Muscle layer of colon (tissue), 2 donors: ENCODE measurements around the gene MARVELD3.
"Not testable (repeated sequence)": the region's sequence is repeated elsewhere in the genome, so short reads cannot be mapped to it uniquely, and the experiment has no call there.

Experiments used
- H3K27ac ChIP-seq: one replicate; pipeline ENCODE4 v1.7.0; 2013; ENCODE audit warnings: low read depth, mild to moderate bottlenecking, low read length, moderate library complexity
- H3K27me3 ChIP-seq, 2 donors: one replicate each; pipeline ENCODE4 v1.7.0; 2013; ENCODE audit warnings: low read length in 2 of 2, mild to moderate bottlenecking in 2 of 2; ENCODE audit not compliant: insufficient read depth in 2 of 2, control insufficient read depth in 1 of 2
- H3K36me3 ChIP-seq: one replicate; pipeline ENCODE4 v1.7.0; 2013; ENCODE audit warnings: mild to moderate bottlenecking, low read length; ENCODE audit not compliant: insufficient read depth
- H3K4me1 ChIP-seq: one replicate; pipeline ENCODE4 v1.7.0; 2013; ENCODE audit warnings: mild to moderate bottlenecking, low read length; ENCODE audit not compliant: insufficient read depth
- H3K4me3 ChIP-seq, 2 donors: one replicate each; pipeline ENCODE4 v1.7.0; 2013; ENCODE audit warnings: low read length in 2 of 2, low read depth in 1 of 2, mild to moderate bottlenecking in 1 of 2, moderate library complexity in 1 of 2
- H3K9ac ChIP-seq: one replicate; pipeline ENCODE4 v1.7.0; 2013; ENCODE audit warnings: low read length
- H3K9me3 ChIP-seq: one replicate; pipeline ENCODE4 v1.7.0; 2013; ENCODE audit warnings: mild to moderate bottlenecking, low read length
- donor health status: abdominal sarcoma.
- donor health status: Adenocarcinoma of cecum.

MARVELD3 gene

DNA sequence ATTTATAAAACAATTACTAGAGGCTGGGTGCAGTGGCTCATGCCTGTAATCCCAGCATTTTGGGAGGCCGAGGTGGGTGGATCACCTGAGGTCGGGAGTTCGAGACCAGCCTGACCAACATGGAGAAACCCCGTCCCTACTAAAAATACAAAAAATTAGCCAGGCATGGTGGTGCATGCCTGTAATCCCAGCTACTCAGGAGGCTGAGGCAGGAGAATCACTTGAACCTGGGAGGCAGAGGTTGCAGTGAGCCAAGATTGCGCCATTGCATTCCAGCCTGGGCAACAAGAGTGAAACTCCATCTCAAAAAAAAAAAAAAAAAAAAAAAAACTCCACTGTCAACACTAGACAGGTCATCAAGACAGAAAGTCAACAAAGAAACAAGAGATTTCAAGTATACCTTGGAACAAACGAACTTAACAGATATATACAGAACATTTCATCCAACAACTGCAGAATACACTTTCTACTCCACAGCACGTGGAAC is 30.6 kb upstream of the MARVELD3 start:
- H3K9me3 ChIP-seq, H3K4me3 ChIP-seq, H3K27me3 ChIP-seq, H3K27ac ChIP-seq, H3K9ac ChIP-seq, H3K36me3 ChIP-seq, H3K4me1 ChIP-seq: not testable (repeated sequence)

DNA sequence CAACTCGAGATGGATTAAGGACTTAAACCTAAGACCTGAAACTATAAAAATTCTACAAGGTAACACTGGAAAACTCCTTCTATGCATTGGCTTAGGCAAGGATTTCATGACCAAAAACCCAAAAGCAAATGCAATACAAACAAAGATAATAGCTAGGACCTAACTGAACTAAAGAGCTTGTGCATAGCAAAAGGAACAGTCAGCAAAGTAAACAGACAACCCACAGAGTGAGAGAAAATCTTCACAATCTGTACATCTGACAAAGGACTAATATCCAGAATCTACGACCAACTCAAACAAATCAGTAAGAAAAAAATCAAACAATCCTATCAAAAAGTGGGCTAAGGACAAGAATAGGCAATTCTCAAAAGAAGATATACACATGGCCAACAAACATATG is 27.6 kb upstream of the MARVELD3 start:
- not testable (repeated sequence) for H3K27me3 ChIP-seq, H3K27ac ChIP-seq, H3K4me3 ChIP-seq, H3K9me3 ChIP-seq, H3K9ac ChIP-seq, H3K36me3 ChIP-seq, H3K4me1 ChIP-seq

DNA sequence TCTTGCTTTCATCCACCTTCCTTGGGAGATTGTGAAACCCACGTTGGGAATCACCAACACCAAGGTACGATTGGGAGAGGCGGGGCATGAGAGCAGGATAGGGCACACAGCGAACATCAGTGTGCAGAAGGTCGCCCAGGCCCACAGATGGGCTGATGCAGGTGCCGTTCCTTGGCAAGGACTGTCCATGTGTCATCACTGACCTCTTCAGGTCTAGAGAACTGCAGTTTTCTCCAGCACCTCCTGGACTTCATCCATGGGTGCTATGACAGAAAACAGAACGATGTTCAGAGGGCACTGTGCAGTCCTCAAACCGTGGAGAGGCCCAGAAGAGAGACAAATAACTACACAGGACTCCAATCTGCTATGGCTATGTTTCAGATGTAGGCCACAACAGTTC is 25.2 kb upstream of the MARVELD3 start:
- Histone ChIP-seq H3K27ac (no peak overlapping the region), H3K9ac (no peak overlapping the region), H3K4me3 (no peak overlapping the region), H3K27me3 (no peaks in the 10 kb centered on the region), H3K36me3 (no peaks in the 10 kb centered on the region), H3K9me3 (no peaks in the 10 kb centered on the region), H3K4me1 (no peaks in the 10 kb centered on the region)

DNA sequence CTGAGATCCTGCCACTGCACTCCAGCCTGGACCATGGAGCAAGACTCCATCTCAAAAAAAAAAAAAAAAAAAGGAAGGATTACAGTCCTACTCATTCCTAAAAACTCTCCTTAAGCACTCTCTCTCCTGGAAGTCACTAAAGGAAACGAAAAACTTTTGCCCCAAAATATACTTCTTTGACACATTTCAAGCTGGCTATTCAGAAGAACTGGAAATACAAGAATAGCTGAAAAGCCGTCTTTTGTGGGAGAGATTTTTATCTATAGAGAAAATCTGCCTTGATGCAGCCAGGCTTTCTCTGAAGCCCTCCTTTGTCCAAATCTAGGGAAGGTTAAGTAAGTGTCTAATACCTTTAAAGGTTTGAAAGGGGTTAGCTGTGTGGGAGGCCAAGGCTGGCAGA is 16.9 kb upstream of the MARVELD3 start:
- H3K9me3 ChIP-seq: no peaks in the 10 kb centered on the region
- no peak overlapping the region for H3K27ac ChIP-seq
- H3K4me3 ChIP-seq: no peak overlapping the region
- no peaks in the 10 kb centered on the region for H3K36me3 ChIP-seq
- H3K27me3 ChIP-seq: peaks cover 0 to 8% of the 10 kb centered on the region in 2 donors
- no peak overlapping the region for H3K9ac ChIP-seq
- no peaks in the 10 kb centered on the region for H3K4me1 ChIP-seq

DNA sequence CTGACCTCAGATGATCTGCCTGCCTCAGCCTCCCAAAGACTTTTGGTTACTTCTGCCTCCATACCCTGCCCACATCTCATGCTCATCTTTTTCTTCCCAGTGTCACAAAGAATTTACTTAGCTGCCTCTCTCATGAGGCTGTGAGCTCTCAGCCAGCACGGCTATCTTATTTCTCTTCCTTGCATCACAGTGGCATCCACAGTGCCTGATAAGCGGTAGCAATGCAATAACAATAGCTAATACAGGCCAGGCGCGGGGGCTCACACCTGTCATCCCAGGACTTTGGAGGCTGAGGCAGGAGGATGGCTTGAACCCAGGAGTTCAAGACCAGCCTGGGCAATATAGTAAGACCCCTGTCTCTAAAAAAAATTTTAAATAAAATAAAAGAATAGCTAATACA is 15.5 kb upstream of the MARVELD3 start:
- Histone ChIP-seq H3K27me3 (peaks cover 0 to 8% of the 10 kb centered on the region in 2 donors), H3K9ac (no peak overlapping the region), H3K27ac (no peak overlapping the region), H3K36me3 (no peaks in the 10 kb centered on the region), H3K4me3 (no peak overlapping the region), H3K9me3 (no peaks in the 10 kb centered on the region), H3K4me1 (no peaks in the 10 kb centered on the region)

DNA sequence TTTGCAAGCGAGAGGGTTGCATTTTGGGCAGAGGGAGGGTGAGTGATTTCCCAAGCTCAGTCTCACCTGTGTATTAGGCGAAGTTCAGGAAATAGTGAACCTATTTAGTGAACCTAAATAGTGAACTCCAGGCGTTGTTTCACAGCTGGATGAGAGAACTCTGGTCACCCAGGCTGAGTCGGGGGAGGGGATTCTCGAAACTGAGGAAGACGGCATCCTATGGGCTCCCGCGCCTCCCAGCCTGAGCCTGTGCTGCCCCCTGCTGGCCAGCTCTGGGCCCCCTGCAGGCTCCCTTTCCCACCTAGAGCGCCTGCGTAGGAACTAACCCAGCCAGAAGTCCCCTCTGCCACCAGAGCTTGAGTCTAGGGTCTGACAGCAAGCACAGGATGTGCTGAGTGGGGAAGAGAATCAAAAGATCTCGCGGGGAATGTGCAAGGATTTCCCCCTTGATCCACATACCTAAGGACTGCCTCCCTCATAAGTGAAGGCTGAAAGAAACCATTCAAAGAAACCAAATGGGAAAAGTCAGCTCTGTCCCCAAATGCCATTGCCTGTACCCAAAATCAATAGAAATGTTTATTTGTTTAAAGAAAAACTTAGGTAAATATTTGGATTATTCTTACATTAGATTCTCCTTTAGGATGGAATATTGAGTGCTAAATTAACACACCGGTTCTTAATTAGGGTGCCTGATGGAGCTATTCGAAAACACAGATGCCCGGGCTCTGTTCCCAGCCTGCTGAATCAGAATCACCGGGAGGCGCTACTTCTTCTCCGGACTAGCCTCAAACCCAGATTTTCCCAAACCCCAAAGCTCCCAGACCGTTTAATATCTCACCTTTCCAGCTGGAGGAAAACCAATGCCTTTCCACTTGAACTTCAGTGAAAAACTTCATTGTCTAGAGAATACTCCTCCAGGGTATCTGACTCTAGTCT is 14.8 kb upstream of the MARVELD3 start:
- H3K27me3 ChIP-seq: peaks cover 0 to 8% of the 10 kb centered on the region in 2 donors
- no peaks in the 10 kb centered on the region for H3K36me3 ChIP-seq
- no peaks in the 10 kb centered on the region for H3K9me3 ChIP-seq
- no peak overlapping the region for H3K27ac ChIP-seq
- no peaks in the 10 kb centered on the region for H3K4me1 ChIP-seq
- no peak overlapping the region for H3K4me3 ChIP-seq
- H3K9ac ChIP-seq: no peak overlapping the region

DNA sequence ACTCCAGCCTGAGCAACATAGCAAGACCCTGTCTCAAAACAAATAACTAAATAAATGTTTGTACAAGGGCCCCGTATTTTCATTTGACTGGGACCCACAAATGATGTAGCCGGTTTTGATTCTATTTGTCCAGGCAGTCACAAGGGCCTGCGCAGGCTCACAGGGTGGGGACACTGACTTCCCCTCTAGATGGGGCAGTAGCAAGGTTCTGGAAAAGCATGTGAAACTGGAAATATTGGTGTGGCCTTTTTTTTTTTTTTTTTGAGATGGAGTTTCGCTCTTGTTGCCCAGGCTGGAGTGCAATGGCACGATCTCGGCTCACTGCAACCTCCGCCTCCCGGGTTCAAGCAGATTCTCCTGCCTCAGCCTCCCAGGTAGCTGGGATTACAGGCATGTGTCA is 11.0 kb upstream of the MARVELD3 start:
- not testable (repeated sequence) for H3K27ac ChIP-seq, H3K36me3 ChIP-seq, H3K9me3 ChIP-seq, H3K9ac ChIP-seq, H3K27me3 ChIP-seq, H3K4me3 ChIP-seq, H3K4me1 ChIP-seq

DNA sequence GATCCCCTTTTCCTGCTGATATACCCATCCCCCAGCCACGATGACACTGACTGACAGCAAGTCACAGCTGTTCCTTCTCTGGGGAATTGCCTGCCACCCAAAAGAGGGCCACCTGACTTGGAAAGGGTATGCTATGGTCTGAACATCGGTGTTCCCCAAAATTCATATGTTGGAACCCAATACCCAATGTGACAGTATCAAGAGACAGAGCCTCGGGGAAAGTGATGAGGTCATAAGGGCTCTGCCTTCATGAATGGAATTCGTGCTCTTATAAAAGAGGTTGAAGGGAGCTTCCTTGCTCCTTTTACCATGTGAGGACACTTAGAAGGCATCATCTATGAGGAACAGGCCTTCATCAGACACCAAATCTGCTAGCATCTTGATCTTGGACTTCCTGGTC is 7.6 kb upstream of the MARVELD3 start:
- Histone ChIP-seq H3K4me3 (no peak overlapping the region), H3K27ac (no peak overlapping the region), H3K27me3 (no peaks in the 10 kb centered on the region), H3K9me3 (no peaks in the 10 kb centered on the region), H3K4me1 (no peaks in the 10 kb centered on the region), H3K9ac (no peak overlapping the region), H3K36me3 (no peaks in the 10 kb centered on the region)

DNA sequence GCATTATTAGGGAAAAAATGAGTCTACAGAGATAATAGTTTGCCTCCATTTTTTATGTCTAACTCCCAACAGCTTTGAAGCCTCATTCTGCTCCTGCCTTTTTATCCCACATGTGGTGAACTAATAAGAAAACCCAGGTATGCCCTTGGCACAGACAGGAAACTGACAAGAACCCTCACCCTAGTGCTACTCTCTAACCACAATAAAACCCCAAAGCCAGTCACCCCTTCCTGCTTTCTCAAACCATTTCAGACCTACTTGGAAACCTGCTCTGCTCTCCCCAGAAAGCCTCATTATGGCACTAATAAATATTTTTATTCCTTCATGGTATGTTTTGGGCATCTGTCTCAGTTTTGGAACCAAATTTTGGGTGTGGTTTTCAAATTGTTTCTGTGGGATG is 3.9 kb upstream of the MARVELD3 start:
- H3K27ac ChIP-seq: no peak overlapping the region

DNA sequence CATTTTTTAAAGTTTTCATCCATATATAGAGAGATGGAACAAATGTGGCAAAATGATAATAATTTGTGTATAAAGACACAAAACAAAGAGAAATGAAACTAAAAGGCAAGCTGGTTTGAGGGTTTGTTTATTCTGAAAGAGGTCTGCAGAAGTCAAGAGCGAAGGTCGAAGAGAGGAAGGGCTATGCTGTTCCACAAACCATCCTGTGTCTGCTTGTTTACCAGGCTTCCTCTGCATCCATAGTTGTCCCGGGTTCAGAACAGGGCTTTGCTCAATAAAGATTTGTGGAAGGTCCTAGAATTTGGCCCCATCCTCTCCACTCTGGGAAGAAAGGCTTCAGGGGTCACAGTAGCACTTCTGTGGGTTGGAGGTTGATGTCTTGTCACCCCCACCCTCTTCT is 2.4 kb upstream of the MARVELD3 start:
- no peaks in the 10 kb centered on the region for H3K9me3 ChIP-seq
- peaks cover 11 to 29% of the 10 kb centered on the region in 2 donors for H3K27me3 ChIP-seq
- no peak overlapping the region for H3K27ac ChIP-seq
- no peaks in the 10 kb centered on the region for H3K4me1 ChIP-seq
- no peak overlapping the region for H3K9ac ChIP-seq
- no peaks in the 10 kb centered on the region for H3K36me3 ChIP-seq
- H3K4me3 ChIP-seq: no peak overlapping the region

More for the DNA sequence above, 3.9 kb upstream of the MARVELD3 start:
- no peaks in the 10 kb centered on the region for H3K4me1 ChIP-seq
- no peaks in the 10 kb centered on the region for H3K9me3 ChIP-seq
- H3K27me3 ChIP-seq: peaks cover 11 to 27% of the 10 kb centered on the region in 2 donors
- no peak overlapping the region for H3K9ac ChIP-seq
- H3K4me3 ChIP-seq: no peak overlapping the region
- H3K36me3 ChIP-seq: no peaks in the 10 kb centered on the region

DNA sequence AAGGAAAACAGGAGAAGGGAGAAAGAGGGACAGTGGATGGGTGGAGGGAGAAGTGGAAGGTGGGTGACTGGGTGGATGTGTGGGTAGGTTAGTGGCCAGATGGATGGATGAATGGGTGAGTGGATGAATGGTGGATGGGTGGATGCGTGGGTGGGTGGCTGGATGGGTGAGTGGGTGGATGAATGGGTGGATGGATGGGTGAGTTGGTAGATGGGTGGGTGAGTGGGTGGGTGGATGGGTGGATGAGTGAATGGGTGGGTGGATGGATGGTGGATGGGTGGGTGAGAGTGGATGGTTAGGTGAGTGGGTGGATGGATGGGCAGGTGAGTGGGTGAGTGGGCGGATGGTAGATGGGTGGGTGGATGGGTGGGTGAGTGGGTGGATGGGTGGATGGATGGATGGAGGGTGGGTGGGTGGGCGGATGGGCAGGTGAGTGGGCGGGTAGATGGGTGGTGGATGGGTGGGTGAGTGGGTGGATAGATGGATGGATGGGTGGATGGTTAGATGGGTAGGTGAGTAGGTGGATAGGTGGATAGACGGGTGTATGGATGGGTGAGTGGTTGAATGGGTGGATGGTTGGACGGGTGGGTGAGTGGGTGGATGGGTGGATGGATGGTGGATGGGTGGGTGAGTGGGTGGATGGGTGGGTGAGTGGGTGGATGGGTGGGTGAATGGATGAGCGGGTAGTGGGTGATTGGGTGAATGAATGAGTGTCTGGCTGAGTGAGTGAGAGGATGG is 702 bp upstream of the MARVELD3 start:
- no peaks in the 10 kb centered on the region for H3K4me1 ChIP-seq
- no peaks in the 10 kb centered on the region for H3K9me3 ChIP-seq
- no peak overlapping the region for H3K9ac ChIP-seq
- H3K27ac ChIP-seq: no peak overlapping the region
- H3K4me3 ChIP-seq: no peak overlapping the region
- peaks cover 11 to 29% of the 10 kb centered on the region in 2 donors for H3K27me3 ChIP-seq
- no peaks in the 10 kb centered on the region for H3K36me3 ChIP-seq
